DOHH2 (cell line): ENCODE results near the gene TTC7B.

Source experiments
- EZH2phosphoT487 ChIP-seq: fragments of 200-600 bp; sonication (generic); IDR thresholded peaks from 2 replicates; pipeline ENCODE4 v1.6.1; 2017; ENCODE audit warnings: borderline replicate concordance, mild to moderate bottlenecking, antibody characterized with exemption, low read length, moderate library complexity, mixed read lengths
- TF ChIP-seq, protein P1 (sequence below): fragments of 200-600 bp; sonication (generic); IDR thresholded peaks from one replicate; pipeline ENCODE4 v1.5.1; 2014; ENCODE audit warnings: antibody characterized with exemption, mild to moderate bottlenecking, low read depth, low read length; ENCODE audit not compliant: poor library complexity, severe bottlenecking

GRCh38 chr14:90829677-90830076 is 13.4 kb upstream of the TTC7B start:
- TF ChIP-seq, protein P1, sequence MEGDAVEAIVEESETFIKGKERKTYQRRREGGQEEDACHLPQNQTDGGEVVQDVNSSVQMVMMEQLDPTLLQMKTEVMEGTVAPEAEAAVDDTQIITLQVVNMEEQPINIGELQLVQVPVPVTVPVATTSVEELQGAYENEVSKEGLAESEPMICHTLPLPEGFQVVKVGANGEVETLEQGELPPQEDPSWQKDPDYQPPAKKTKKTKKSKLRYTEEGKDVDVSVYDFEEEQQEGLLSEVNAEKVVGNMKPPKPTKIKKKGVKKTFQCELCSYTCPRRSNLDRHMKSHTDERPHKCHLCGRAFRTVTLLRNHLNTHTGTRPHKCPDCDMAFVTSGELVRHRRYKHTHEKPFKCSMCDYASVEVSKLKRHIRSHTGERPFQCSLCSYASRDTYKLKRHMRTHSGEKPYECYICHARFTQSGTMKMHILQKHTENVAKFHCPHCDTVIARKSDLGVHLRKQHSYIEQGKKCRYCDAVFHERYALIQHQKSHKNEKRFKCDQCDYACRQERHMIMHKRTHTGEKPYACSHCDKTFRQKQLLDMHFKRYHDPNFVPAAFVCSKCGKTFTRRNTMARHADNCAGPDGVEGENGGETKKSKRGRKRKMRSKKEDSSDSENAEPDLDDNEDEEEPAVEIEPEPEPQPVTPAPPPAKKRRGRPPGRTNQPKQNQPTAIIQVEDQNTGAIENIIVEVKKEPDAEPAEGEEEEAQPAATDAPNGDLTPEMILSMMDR = no peak
- TF ChIP-seq EZH2phosphoT487 = no peak
